Neural progenitor cell (in vitro differentiated cells): ENCODE measurements around the gene SYT3. TPM values are rescaled to one million over a fixed set of nuclear protein-coding genes. Genes with fewer than 3 reads are reported as not detected.
"Not testable (repeated sequence)": the region's sequence is repeated elsewhere in the genome, so short reads cannot be mapped to it uniquely, and the experiment has no call there.

ENCODE experiments used
- DNase-seq: peaks from one replicate; pipeline ENCODE4 v3.0.0-alpha.2; 2016; ENCODE audit warnings: low spot score
- H2AFZ ChIP-seq: fragments of 200-600 bp; sonication (generic); replicated peaks from 2 replicates; pipeline ENCODE4 v1.6.1; 2016; ENCODE audit warnings: antibody characterized with exemption
- H3F3A ChIP-seq: fragments of 200-600 bp; sonication (generic); 2 replicates; pipeline ENCODE4 v1.6.1; 2016; ENCODE audit warnings: antibody characterized with exemption, low read depth
- H3K27ac ChIP-seq: fragments of 200-600 bp; sonication (generic); 2 replicates; pipeline ENCODE4 v1.5.1; 2016; ENCODE audit warnings: mild to moderate bottlenecking
- H3K27me3 ChIP-seq: fragments of 200-600 bp; sonication (generic); 2 replicates; pipeline ENCODE4 v1.6.1; 2016; ENCODE audit warnings: mild to moderate bottlenecking, moderate library complexity
- H3K36me3 ChIP-seq: fragments of 200-600 bp; sonication (generic); 2 replicates; pipeline ENCODE4 v1.5.1; 2016
- H3K4me1 ChIP-seq: fragments of 200-600 bp; sonication (generic); 2 replicates; pipeline ENCODE4 v1.6.1; 2016; ENCODE audit warnings: mixed run types
- H3K4me2 ChIP-seq: fragments of 200-600 bp; sonication (generic); 2 replicates; pipeline ENCODE4 v1.6.1; 2016
- H3K4me3 ChIP-seq: fragments of 200-600 bp; sonication (generic); 2 replicates; pipeline ENCODE4 v1.5.1; 2016
- H3K79me2 ChIP-seq: fragments of 200-600 bp; sonication (generic); 2 replicates; pipeline ENCODE4 v1.6.1; 2016; ENCODE audit warnings: low read depth
- H3K9ac ChIP-seq: fragments of 200-600 bp; sonication (generic); 2 replicates; pipeline ENCODE4 v1.6.1; 2016
- H3K9me3 ChIP-seq: fragments of 200-600 bp; sonication (generic); 2 replicates; pipeline ENCODE4 v1.5.1; 2016; ENCODE audit warnings: low read depth
- H4K20me1 ChIP-seq: fragments of 200-600 bp; sonication (generic); 2 replicates; pipeline ENCODE4 v1.6.1; 2016; ENCODE audit warnings: low read depth
- H3K27ac Mint-ChIP-seq: 3 replicates; pipeline ENCODE4 v1.8.0; 2021; ENCODE audit warnings: mixed read lengths
- H3K27me3 Mint-ChIP-seq: 2 replicates; pipeline ENCODE4 v1.8.0; 2022; ENCODE audit warnings: low read depth, mild to moderate bottlenecking, inconsistent platforms, moderate library complexity, mixed read lengths; ENCODE audit not compliant: insufficient read depth
- H3K36me3 Mint-ChIP-seq: 3 replicates; pipeline ENCODE4 v1.8.0; 2021; ENCODE audit warnings: mixed read lengths
- H3K4me1 Mint-ChIP-seq: 3 replicates; pipeline ENCODE4 v1.8.0; 2021; ENCODE audit warnings: mixed read lengths
- H3K4me3 Mint-ChIP-seq: 3 replicates; pipeline ENCODE4 v1.8.0; 2021; ENCODE audit warnings: mild to moderate bottlenecking, moderate library complexity, mixed read lengths
- H3K9me3 Mint-ChIP-seq: 3 replicates; pipeline ENCODE4 v1.8.0; 2020; ENCODE audit warnings: mixed read lengths
- CTCF ChIP-seq: fragments of 200-600 bp; sonication (generic); IDR thresholded peaks from 2 replicates; pipeline ENCODE4 v1.5.1; 2017; ENCODE audit warnings: antibody characterized with exemption, mild to moderate bottlenecking
- EZH2 ChIP-seq: fragments of 200-600 bp; sonication (generic); IDR thresholded peaks from 2 replicates; pipeline ENCODE4 v1.6.1; 2017; ENCODE audit warnings: antibody characterized with exemption, mild to moderate bottlenecking, moderate library complexity
- EZH2phosphoT487 ChIP-seq: fragments of 200-600 bp; sonication (generic); IDR thresholded peaks from 2 replicates; pipeline ENCODE4 v1.6.1; 2017; ENCODE audit warnings: antibody characterized with exemption
- total RNA-seq: library from RNA; depleted of rRNA; stranded (reverse); fragments of >200 nt; gene quantifications from 2 replicates; pipeline ENCODE4 v1.2.3, GENCODE V29; 2015; ENCODE audit warnings: low replicate concordance

SYT3 gene
- total RNA-seq, 1 donor from 2014 or later: 0.41 TPM

- H3K27me3 Mint-ChIP-seq: peaks cover 24% of the 10 kb centered on the region
- peaks cover 9% of the 10 kb centered on the region for H3K4me1 Mint-ChIP-seq
- H3K36me3 ChIP-seq: no peaks in the 10 kb centered on the region
- TF ChIP-seq EZH2 (no peak), CTCF (peak; percentile 66), EZH2phosphoT487 (no peak)
- no peaks in the 10 kb centered on the region for H3K36me3 Mint-ChIP-seq
- no peaks in the 10 kb centered on the region for H3K79me2 ChIP-seq
- H3K9ac ChIP-seq: no peak overlapping the region
- H3K4me3 ChIP-seq: no peak overlapping the region
- H3K4me3 Mint-ChIP-seq: peak overlapping the region; percentile 70
- no peak overlapping the region for H3K27ac ChIP-seq
- peak; percentile 97 for DNase-seq
- H3F3A ChIP-seq: peaks cover 2% of the 10 kb centered on the region
- peak overlapping the region; percentile 37 for H2AFZ ChIP-seq
- no peaks in the 10 kb centered on the region for H4K20me1 ChIP-seq
- H3K9me3 ChIP-seq: no peaks in the 10 kb centered on the region
- H3K4me2 ChIP-seq: no peak overlapping the region
- no peak overlapping the region for H3K27ac Mint-ChIP-seq
- H3K4me1 ChIP-seq: no peaks in the 10 kb centered on the region
- peaks cover 8% of the 10 kb centered on the region for H3K9me3 Mint-ChIP-seq
- H3K27me3 ChIP-seq: peaks cover 22% of the 10 kb centered on the region
Measured at GRCh38 chr19:50607874-50608785, 31.6 kb downstream of the SYT3 start.

GRCh38 chr19:50607388-50607787 is 32.3 kb downstream of the SYT3 start:
- peaks cover 2% of the 10 kb centered on the region for H3F3A ChIP-seq
- peaks cover 9% of the 10 kb centered on the region for H3K4me1 Mint-ChIP-seq
- H3K9me3 ChIP-seq: no peaks in the 10 kb centered on the region
- no peaks in the 10 kb centered on the region for H3K36me3 Mint-ChIP-seq
- no peak for DNase-seq
- peaks cover 8% of the 10 kb centered on the region for H3K9me3 Mint-ChIP-seq
- peaks cover 28% of the 10 kb centered on the region for H3K27me3 Mint-ChIP-seq
- no peaks in the 10 kb centered on the region for H3K4me1 ChIP-seq
- H3K4me2 ChIP-seq: no peak overlapping the region
- no peak overlapping the region for H3K4me3 ChIP-seq
- H3K27ac Mint-ChIP-seq: no peak overlapping the region
- H4K20me1 ChIP-seq: no peaks in the 10 kb centered on the region
- TF ChIP-seq EZH2 (no peak), EZH2phosphoT487 (no peak), CTCF (no peak)
- no peak overlapping the region for H3K27ac ChIP-seq
- no peaks in the 10 kb centered on the region for H3K79me2 ChIP-seq
- H3K4me3 Mint-ChIP-seq: peak overlapping the region; percentile 70
- no peak overlapping the region for H3K9ac ChIP-seq
- H3K36me3 ChIP-seq: no peaks in the 10 kb centered on the region
- H3K27me3 ChIP-seq: peaks cover 29% of the 10 kb centered on the region
- no peak overlapping the region for H2AFZ ChIP-seq

- H3K4me1 Mint-ChIP-seq, H3K36me3 Mint-ChIP-seq, H4K20me1 ChIP-seq, H3K9ac ChIP-seq, H2AFZ ChIP-seq, H3K27ac ChIP-seq, H3K36me3 ChIP-seq, H3K4me3 ChIP-seq, H3K9me3 Mint-ChIP-seq, H3K27ac Mint-ChIP-seq, H3K79me2 ChIP-seq, H3K9me3 ChIP-seq, H3K4me1 ChIP-seq, H3K4me2 ChIP-seq, H3F3A ChIP-seq: not testable (repeated sequence)
- peak; percentile 41 for DNase-seq
- Mint-ChIP-seq H3K4me3 (peak overlapping the region; percentile 59), H3K27me3 (peaks cover 28% of the 10 kb centered on the region)
- peak; percentile 29 for TF ChIP-seq CTCF
- H3K27me3 ChIP-seq: peaks cover 40% of the 10 kb centered on the region
Measured at GRCh38 chr19:50606059-50606836, 33.4 kb downstream of the SYT3 start.

GRCh38 chr19:50604264-50605073 is 35.2 kb downstream of the SYT3 start:
- H3K9ac ChIP-seq, H3K4me3 Mint-ChIP-seq, H3K4me1 ChIP-seq, H3K79me2 ChIP-seq, H3K9me3 ChIP-seq, H3F3A ChIP-seq, H3K27ac Mint-ChIP-seq, DNase-seq, H4K20me1 ChIP-seq, H2AFZ ChIP-seq, H3K4me1 Mint-ChIP-seq, H3K4me2 ChIP-seq, H3K36me3 ChIP-seq, H3K9me3 Mint-ChIP-seq, H3K27ac ChIP-seq, H3K4me3 ChIP-seq, H3K36me3 Mint-ChIP-seq: not testable (repeated sequence)
- H3K27me3 ChIP-seq: peaks cover 52% of the 10 kb centered on the region
- H3K27me3 Mint-ChIP-seq: peaks cover 25% of the 10 kb centered on the region
